MCF 10A (cell line): Measurements from ENCODE around the gene ANKRD50. TPM values are rescaled to one million over a fixed set of nuclear protein-coding genes. Genes with fewer than 3 reads are reported as not detected.

ENCODE experiments used
- BruUV-seq: library from RNA; stranded (reverse); fragments of 400-500 nt; replicated peaks from 2 replicates; lab custom pipeline; 2021; lab: Mats Ljungman, UMichigan
- CTCF ChIA-PET: fragments of 300-600 bp; sonication (Branson Sonifier 250); formaldehyde crosslinking; extraction: SDS; loops from one replicate; lab custom pipeline; 2021; ENCODE audit warnings: antibody characterized with exemption, inconsistent platforms; lab: Yijun Ruan, JAX
- POLR2A ChIA-PET: fragments of 300-600, 350-650 bp; sonication (Branson Sonifier 250); formaldehyde crosslinking; extraction: SDS; loops from one replicate; lab custom pipeline; 2020; ENCODE audit warnings: antibody characterized with exemption, inconsistent platforms; lab: Yijun Ruan, JAX
- DNase-seq: peaks from one replicate; pipeline ENCODE4 v3.0.0-alpha.2; 2018; ENCODE audit not compliant: unreplicated experiment
- H3K27ac Mint-ChIP-seq: one replicate; pipeline ENCODE4 v1.8.0; 2022; ENCODE audit warnings: mild to moderate bottlenecking, low read depth, mixed read lengths; ENCODE audit not compliant: unreplicated experiment
- H3K27me3 Mint-ChIP-seq: one replicate; pipeline ENCODE4 v1.8.0; 2022; ENCODE audit warnings: mixed read lengths; ENCODE audit not compliant: insufficient read depth, unreplicated experiment
- H3K36me3 Mint-ChIP-seq: one replicate; pipeline ENCODE4 v1.8.0; 2022; ENCODE audit warnings: mild to moderate bottlenecking, moderate library complexity, mixed read lengths; ENCODE audit not compliant: insufficient read depth, unreplicated experiment
- H3K4me1 Mint-ChIP-seq: one replicate; pipeline ENCODE4 v1.8.0; 2022; ENCODE audit warnings: mixed read lengths; ENCODE audit not compliant: insufficient read depth, unreplicated experiment
- H3K4me3 Mint-ChIP-seq: one replicate; pipeline ENCODE4 v1.8.0; 2022; ENCODE audit warnings: mild to moderate bottlenecking, moderate library complexity, mixed read lengths; ENCODE audit not compliant: unreplicated experiment
- H3K9me3 Mint-ChIP-seq: one replicate; pipeline ENCODE4 v1.8.0; 2022; ENCODE audit warnings: mixed read lengths; ENCODE audit not compliant: unreplicated experiment
- intact Hi-C: fragments of 100-400 bp; cut with micrococcal nuclease; formaldehyde crosslinking; loops from 2 replicates; pipeline ENCODE4 v1.14.1; 2022
- total RNA-seq: library from RNA; stranded (reverse); gene quantifications from 2 replicates; pipeline ENCODE4 v1.2.3, GENCODE V29; 2022
- TF ChIP-seq, protein P1 (sequence below): fragments of 200-600 bp; IDR thresholded peaks from one replicate; pipeline ENCODE4 v1.8.0; 2022; ENCODE audit warnings: antibody characterized with exemption, mild to moderate bottlenecking; ENCODE audit not compliant: unreplicated experiment

The ANKRD50 gene
- total RNA-seq, 1 experiment from 2014 or later, result 44.1 TPM

GRCh38 chr4:124691801-124692200 is 20.7 kb downstream of the ANKRD50 start:
- ChIA-PET CTCF (no interaction called here), POLR2A (interaction anchor here (0.8 to 0.9 kb wide), 2 partner anchors 21 to 199 kb away, joined by 3 read pairs; partner anchors contain the start of gene ANKRD50)
- intact Hi-C loops, result no loop called here
- no TSS peak for BruUV-seq
- Mint-ChIP-seq H3K27me3 (no peaks in the 10 kb centered on the region), H3K27ac (no peak overlapping the region), H3K4me3 (no peak overlapping the region), H3K36me3 (peaks cover 26% of the 10 kb centered on the region), H3K4me1 (peaks cover 7% of the 10 kb centered on the region), H3K9me3 (peaks cover 16% of the 10 kb centered on the region)
- TF ChIP-seq, protein P1, sequence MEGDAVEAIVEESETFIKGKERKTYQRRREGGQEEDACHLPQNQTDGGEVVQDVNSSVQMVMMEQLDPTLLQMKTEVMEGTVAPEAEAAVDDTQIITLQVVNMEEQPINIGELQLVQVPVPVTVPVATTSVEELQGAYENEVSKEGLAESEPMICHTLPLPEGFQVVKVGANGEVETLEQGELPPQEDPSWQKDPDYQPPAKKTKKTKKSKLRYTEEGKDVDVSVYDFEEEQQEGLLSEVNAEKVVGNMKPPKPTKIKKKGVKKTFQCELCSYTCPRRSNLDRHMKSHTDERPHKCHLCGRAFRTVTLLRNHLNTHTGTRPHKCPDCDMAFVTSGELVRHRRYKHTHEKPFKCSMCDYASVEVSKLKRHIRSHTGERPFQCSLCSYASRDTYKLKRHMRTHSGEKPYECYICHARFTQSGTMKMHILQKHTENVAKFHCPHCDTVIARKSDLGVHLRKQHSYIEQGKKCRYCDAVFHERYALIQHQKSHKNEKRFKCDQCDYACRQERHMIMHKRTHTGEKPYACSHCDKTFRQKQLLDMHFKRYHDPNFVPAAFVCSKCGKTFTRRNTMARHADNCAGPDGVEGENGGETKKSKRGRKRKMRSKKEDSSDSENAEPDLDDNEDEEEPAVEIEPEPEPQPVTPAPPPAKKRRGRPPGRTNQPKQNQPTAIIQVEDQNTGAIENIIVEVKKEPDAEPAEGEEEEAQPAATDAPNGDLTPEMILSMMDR, result no peak
- DNase-seq, result no peak

- peak overlapping the region; percentile 35 for H3K27ac Mint-ChIP-seq
- H3K36me3 Mint-ChIP-seq, result peaks cover 20% of the 10 kb centered on the region
- ChIA-PET CTCF (no interaction called here), POLR2A (interaction anchor here (0.6 to 0.7 kb wide), 3 partner anchors 21 to 323 kb away, joined by 3 read pairs; no protein-coding TSS in a partner anchor)
- H3K4me3 Mint-ChIP-seq, result no peak overlapping the region
- TF ChIP-seq, protein P1, result no peak
- intact Hi-C loops, result no loop called here
- peaks cover 15% of the 10 kb centered on the region for H3K4me1 Mint-ChIP-seq
- BruUV-seq, result no TSS peak
- no peaks in the 10 kb centered on the region for H3K27me3 Mint-ChIP-seq
- H3K9me3 Mint-ChIP-seq, result peaks cover 9% of the 10 kb centered on the region
- no peak for DNase-seq
Observed at GRCh38 chr4:124686279-124686678, 26.3 kb downstream of the ANKRD50 start.

DNA sequence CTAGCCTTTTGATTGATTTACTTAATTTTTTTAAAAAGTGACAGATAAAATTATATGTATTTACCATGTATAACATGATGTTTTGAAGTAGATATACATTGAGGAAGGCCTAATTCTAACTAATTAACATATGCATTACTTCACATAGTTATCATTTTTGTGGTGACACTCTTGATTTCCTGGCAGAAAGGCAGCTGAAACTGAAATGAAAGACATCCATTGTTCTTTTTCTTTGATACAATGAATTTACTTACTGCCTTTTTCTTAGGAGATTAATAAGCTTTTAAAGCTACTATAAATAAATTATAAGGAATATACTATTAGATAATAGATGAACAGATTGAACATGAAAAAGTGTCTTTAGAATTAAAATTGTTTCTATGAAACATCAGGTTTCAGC is 26.7 kb downstream of the ANKRD50 start:
- peaks cover 15% of the 10 kb centered on the region for H3K4me1 Mint-ChIP-seq
- no TSS peak for BruUV-seq
- TF ChIP-seq, protein P1, result no peak
- no peaks in the 10 kb centered on the region for H3K27me3 Mint-ChIP-seq
- no peak overlapping the region for H3K27ac Mint-ChIP-seq
- peaks cover 20% of the 10 kb centered on the region for H3K36me3 Mint-ChIP-seq
- peaks cover 9% of the 10 kb centered on the region for H3K9me3 Mint-ChIP-seq
- no peak overlapping the region for H3K4me3 Mint-ChIP-seq
- POLR2A ChIA-PET, result interaction anchor here (0.6 to 0.7 kb wide), 4 partner anchors 22 to 323 kb away, joined by 3 to 5 read pairs (median 3); no protein-coding TSS in a partner anchor
- no peak for DNase-seq
- CTCF ChIA-PET, result no interaction called here
- intact Hi-C loops, result no loop called here

GRCh38 chr4:124684301-124684700 is 28.2 kb downstream of the ANKRD50 start:
- Mint-ChIP-seq H3K27me3 (no peaks in the 10 kb centered on the region), H3K4me1 (peaks cover 15% of the 10 kb centered on the region), H3K9me3 (peaks cover 9% of the 10 kb centered on the region), H3K4me3 (no peak overlapping the region), H3K36me3 (peaks cover 16% of the 10 kb centered on the region), H3K27ac (peak overlapping the region; percentile 32)
- no TSS peak for BruUV-seq
- DNase-seq, result peak; percentile 11
- TF ChIP-seq, protein P1, result no peak
- intact Hi-C loops, result no loop called here
- CTCF ChIA-PET, result interaction anchor here (1.2 to 1.3 kb wide), 2 partner anchors 122 to 123 kb away, joined by 3 read pairs; no protein-coding TSS in a partner anchor
- POLR2A ChIA-PET, result interaction anchor here (0.8 to 1.2 kb wide), 4 partner anchors 17 to 220 kb away, joined by 3 to 7 read pairs (median 3); no protein-coding TSS in a partner anchor
